Measurements from ENCODE around the gene SMARCAL1. TPM values are rescaled to one million over a fixed set of nuclear protein-coding genes. Genes with fewer than 3 reads are reported as not detected.
A peak's percentile ranks its signal among the peaks of the same experiment; 100 is the strongest.

SMARCAL1 gene
- total RNA-seq, 2 experiments from 2014 or later, result 26.8 to 29.9 TPM

- DNase-seq (no peak), ATAC-seq (no peak)
- Mint-ChIP-seq H3K36me3 (ENCODE audit: low read depth) (peaks cover 19% of the 10 kb centered on the region), H3K4me1 (ENCODE audit: low read depth) (peaks cover 3% of the 10 kb centered on the region), H3K27me3 (ENCODE audit: low read depth) (no peaks in the 10 kb centered on the region), H3K4me3 (no peak overlapping the region), H3K9me3 (ENCODE audit: insufficient read depth) (no peaks in the 10 kb centered on the region), H3K27ac (no peak overlapping the region)
- CTCF ChIA-PET, result interaction anchor here (0.6 kb wide), 1 partner anchor 255 kb away, joined by 4 read pairs; no protein-coding TSS in a partner anchor
- POLR2A ChIA-PET, result no interaction called here
Measured at GRCh38 chr2:216469661-216470060, 57.4 kb downstream of the SMARCAL1 start.

- POLR2A ChIA-PET, result no interaction called here
- CTCF ChIA-PET, result no interaction called here
- no peak for ATAC-seq
- no peak overlapping the region for H3K4me3 Mint-ChIP-seq
- peaks cover 27% of the 10 kb centered on the region for H3K36me3 Mint-ChIP-seq (ENCODE audit: low read depth)
- no peak for DNase-seq
- peaks cover 26% of the 10 kb centered on the region for H3K4me1 Mint-ChIP-seq (ENCODE audit: low read depth)
- H3K27me3 Mint-ChIP-seq (ENCODE audit: low read depth), result no peaks in the 10 kb centered on the region
- H3K9me3 Mint-ChIP-seq (ENCODE audit: insufficient read depth), result no peaks in the 10 kb centered on the region
- no peak overlapping the region for H3K27ac Mint-ChIP-seq
Measured at GRCh38 chr2:216473187-216473586, 60.9 kb downstream of the SMARCAL1 start.

GRCh38 chr2:216474925-216475670 is 62.8 kb downstream of the SMARCAL1 start:
- Mint-ChIP-seq H3K4me1 (ENCODE audit: low read depth) (peaks cover 28% of the 10 kb centered on the region), H3K4me3 (peak overlapping the region; percentile 6), H3K27me3 (ENCODE audit: low read depth) (no peaks in the 10 kb centered on the region), H3K36me3 (ENCODE audit: low read depth) (peaks cover 32% of the 10 kb centered on the region), H3K27ac (peak overlapping the region; percentile 45), H3K9me3 (ENCODE audit: insufficient read depth) (no peaks in the 10 kb centered on the region)
- DNase-seq (peak; percentile 62), ATAC-seq (peak; percentile 88)
- ChIA-PET CTCF (no interaction called here), POLR2A (no interaction called here)

GRCh38 chr2:216475767-216476166 is 63.5 kb downstream of the SMARCAL1 start:
- peaks cover 38% of the 10 kb centered on the region for H3K36me3 Mint-ChIP-seq (ENCODE audit: low read depth)
- H3K4me3 Mint-ChIP-seq, result peak overlapping the region; percentile 6
- POLR2A ChIA-PET, result no interaction called here
- CTCF ChIA-PET, result no interaction called here
- DNase-seq (no peak), ATAC-seq (peak; percentile 10)
- H3K27ac Mint-ChIP-seq, result peak overlapping the region; percentile 45
- H3K9me3 Mint-ChIP-seq (ENCODE audit: insufficient read depth), result no peaks in the 10 kb centered on the region
- no peaks in the 10 kb centered on the region for H3K27me3 Mint-ChIP-seq (ENCODE audit: low read depth)
- H3K4me1 Mint-ChIP-seq (ENCODE audit: low read depth), result peaks cover 28% of the 10 kb centered on the region

GRCh38 chr2:216477283-216478035 is 65.2 kb downstream of the SMARCAL1 start:
- Mint-ChIP-seq H3K36me3 (ENCODE audit: low read depth) (peaks cover 39% of the 10 kb centered on the region), H3K4me1 (ENCODE audit: low read depth) (peaks cover 28% of the 10 kb centered on the region), H3K27ac (no peak overlapping the region), H3K4me3 (no peak overlapping the region), H3K9me3 (ENCODE audit: insufficient read depth) (no peaks in the 10 kb centered on the region), H3K27me3 (ENCODE audit: low read depth) (no peaks in the 10 kb centered on the region)
- ChIA-PET POLR2A (no interaction called here), CTCF (interaction anchor here (0.6 kb wide), 1 partner anchor 300 kb away, joined by 3 read pairs; no protein-coding TSS in a partner anchor)
- DNase-seq (no peak), ATAC-seq (no peak)

GRCh38 chr2:216478151-216478550 is 65.9 kb downstream of the SMARCAL1 start:
- DNase-seq (no peak), ATAC-seq (no peak)
- Mint-ChIP-seq H3K4me1 (ENCODE audit: low read depth) (peaks cover 28% of the 10 kb centered on the region), H3K9me3 (ENCODE audit: insufficient read depth) (no peaks in the 10 kb centered on the region), H3K27ac (no peak overlapping the region), H3K4me3 (no peak overlapping the region), H3K27me3 (ENCODE audit: low read depth) (no peaks in the 10 kb centered on the region), H3K36me3 (ENCODE audit: low read depth) (peaks cover 44% of the 10 kb centered on the region)
- ChIA-PET CTCF (interaction anchor here (0.6 kb wide), 1 partner anchor 301 kb away, joined by 3 read pairs; no protein-coding TSS in a partner anchor), POLR2A (no interaction called here)

DNA sequence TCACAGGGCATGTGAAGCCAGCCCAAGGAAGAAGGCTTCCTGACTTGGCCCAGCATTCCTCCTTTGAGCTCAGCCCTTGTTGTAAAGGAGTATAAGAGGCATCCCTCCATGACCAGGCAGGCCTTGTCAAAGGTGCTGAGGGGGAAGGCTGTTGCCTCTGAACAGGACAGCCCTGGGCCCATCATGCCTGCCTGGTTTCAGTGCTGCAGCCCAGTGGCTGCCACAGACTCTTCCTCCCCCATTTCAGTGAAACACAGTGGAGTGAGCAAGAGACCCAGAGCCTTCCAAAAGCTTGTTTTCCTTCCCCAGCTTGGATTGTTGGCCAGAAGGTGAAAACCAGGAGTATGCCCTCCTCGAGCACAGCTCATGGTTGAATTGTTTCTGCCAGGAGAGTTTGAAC is 66.5 kb downstream of the SMARCAL1 start:
- ChIA-PET CTCF (no interaction called here), POLR2A (interaction anchor here (1.8 kb wide), 1 partner anchor 19 kb away, joined by 6 read pairs; the partner anchor contains the start of gene RPL37A)
- Mint-ChIP-seq H3K4me1 (ENCODE audit: low read depth) (peaks cover 28% of the 10 kb centered on the region), H3K9me3 (ENCODE audit: insufficient read depth) (no peaks in the 10 kb centered on the region), H3K4me3 (no peak overlapping the region), H3K27ac (no peak overlapping the region), H3K36me3 (ENCODE audit: low read depth) (peaks cover 45% of the 10 kb centered on the region), H3K27me3 (ENCODE audit: low read depth) (no peaks in the 10 kb centered on the region)
- ATAC-seq (no peak), DNase-seq (no peak)

DNA sequence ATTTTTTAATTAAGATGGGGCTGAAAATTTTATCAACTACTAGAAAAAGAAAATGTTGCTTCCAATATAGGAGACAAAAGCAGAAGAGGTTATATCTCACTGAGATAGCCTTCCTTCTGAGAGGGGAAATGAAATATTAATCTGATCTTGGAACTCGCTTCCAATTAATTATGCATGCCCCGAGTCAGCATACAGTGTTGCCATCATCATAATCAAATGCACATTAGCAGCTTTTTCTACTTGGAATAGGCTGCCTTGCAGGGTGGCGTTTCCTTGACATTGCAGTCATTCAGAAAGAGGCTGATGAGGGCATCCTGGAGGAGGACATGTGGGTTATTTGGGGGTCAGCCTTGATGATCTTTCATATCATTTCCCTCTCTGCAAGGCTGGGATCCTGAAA is 67.9 kb downstream of the SMARCAL1 start:
- H3K4me3 Mint-ChIP-seq, result no peak overlapping the region
- ChIA-PET POLR2A (interaction anchor here (1.8 kb wide), 1 partner anchor 18 kb away, joined by 6 read pairs; the partner anchor contains the start of gene RPL37A), CTCF (no interaction called here)
- H3K27ac Mint-ChIP-seq, result no peak overlapping the region
- no peaks in the 10 kb centered on the region for H3K27me3 Mint-ChIP-seq (ENCODE audit: low read depth)
- ATAC-seq (no peak), DNase-seq (no peak)
- peaks cover 45% of the 10 kb centered on the region for H3K36me3 Mint-ChIP-seq (ENCODE audit: low read depth)
- H3K9me3 Mint-ChIP-seq (ENCODE audit: insufficient read depth), result no peaks in the 10 kb centered on the region
- peaks cover 20% of the 10 kb centered on the region for H3K4me1 Mint-ChIP-seq (ENCODE audit: low read depth)

GRCh38 chr2:216482640-216483039 is 70.4 kb downstream of the SMARCAL1 start:
- ATAC-seq (no peak), DNase-seq (no peak)
- Mint-ChIP-seq H3K27ac (no peak overlapping the region), H3K4me3 (no peak overlapping the region), H3K9me3 (ENCODE audit: insufficient read depth) (no peaks in the 10 kb centered on the region), H3K27me3 (ENCODE audit: low read depth) (no peaks in the 10 kb centered on the region), H3K36me3 (ENCODE audit: low read depth) (peaks cover 32% of the 10 kb centered on the region), H3K4me1 (ENCODE audit: low read depth) (peaks cover 5% of the 10 kb centered on the region)
- CTCF ChIA-PET, result interaction anchor here (1.1 kb wide), 1 partner anchor 14 kb away, joined by 3 read pairs; no protein-coding TSS in a partner anchor
- POLR2A ChIA-PET, result interaction anchor here (1.8 kb wide), 1 partner anchor 16 kb away, joined by 4 read pairs; the partner anchor contains the start of gene RPL37A

DNA sequence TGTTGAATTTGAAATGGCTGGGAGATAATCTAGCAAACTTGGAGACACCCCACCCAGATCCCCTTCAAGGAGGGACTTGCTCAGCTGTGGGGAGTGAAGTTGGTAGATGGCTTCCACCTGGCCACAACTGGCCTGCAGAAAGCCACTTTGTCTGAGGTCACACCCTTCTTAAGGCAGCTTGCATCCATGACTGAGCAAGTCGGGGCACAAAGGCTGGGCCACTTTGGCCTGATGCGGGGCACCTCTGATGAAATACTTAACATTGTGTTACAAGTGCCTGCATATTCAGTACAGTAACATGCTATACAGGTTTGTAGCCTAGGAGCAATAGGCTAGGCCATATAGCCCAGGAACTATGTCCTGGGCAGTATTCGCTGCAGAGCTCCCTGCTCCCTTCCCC is 73.0 kb downstream of the SMARCAL1 start:
- ChIA-PET CTCF (no interaction called here), POLR2A (no interaction called here)
- Mint-ChIP-seq H3K4me3 (no peak overlapping the region), H3K36me3 (ENCODE audit: low read depth) (peaks cover 16% of the 10 kb centered on the region), H3K9me3 (ENCODE audit: insufficient read depth) (no peaks in the 10 kb centered on the region), H3K27me3 (ENCODE audit: low read depth) (no peaks in the 10 kb centered on the region), H3K27ac (no peak overlapping the region), H3K4me1 (ENCODE audit: low read depth) (peaks cover 4% of the 10 kb centered on the region)
- no peak for DNase-seq
- no peak for ATAC-seq

- ATAC-seq, result no peak
- peaks cover 4% of the 10 kb centered on the region for H3K4me1 Mint-ChIP-seq (ENCODE audit: low read depth)
- no peak overlapping the region for H3K27ac Mint-ChIP-seq
- POLR2A ChIA-PET, result no interaction called here
- CTCF ChIA-PET, result no interaction called here
- H3K9me3 Mint-ChIP-seq (ENCODE audit: insufficient read depth), result no peaks in the 10 kb centered on the region
- no peak overlapping the region for H3K4me3 Mint-ChIP-seq
- no peak for DNase-seq
- no peaks in the 10 kb centered on the region for H3K27me3 Mint-ChIP-seq (ENCODE audit: low read depth)
- H3K36me3 Mint-ChIP-seq (ENCODE audit: low read depth), result peaks cover 11% of the 10 kb centered on the region
Measured at GRCh38 chr2:216485745-216486144, 73.5 kb downstream of the SMARCAL1 start.

- Mint-ChIP-seq H3K27ac (no peak overlapping the region), H3K4me3 (no peak overlapping the region), H3K36me3 (ENCODE audit: low read depth) (peaks cover 9% of the 10 kb centered on the region), H3K9me3 (ENCODE audit: insufficient read depth) (no peaks in the 10 kb centered on the region), H3K4me1 (ENCODE audit: low read depth) (peaks cover 4% of the 10 kb centered on the region), H3K27me3 (ENCODE audit: low read depth) (no peaks in the 10 kb centered on the region)
- POLR2A ChIA-PET, result no interaction called here
- CTCF ChIA-PET, result interaction anchor here (1.0 kb wide), 1 partner anchor 11 kb away, joined by 4 read pairs; no protein-coding TSS in a partner anchor
- DNase-seq (no peak), ATAC-seq (no peak)
Measured at GRCh38 chr2:216486271-216486670, 74.0 kb downstream of the SMARCAL1 start.
